Urinary bladder (tissue), 4 donors: ENCODE measurements around the gene ZMIZ2. TPM values are rescaled to one million over a fixed set of nuclear protein-coding genes. Genes with fewer than 3 reads are reported as not detected.

Experiments
- DNase-seq: peaks from one replicate; pipeline ENCODE4 v3.0.0-alpha.2; 2015; ENCODE audit errors: extremely low spot score
- H3K27ac ChIP-seq: one replicate; pipeline ENCODE4 v1.5.1; 2013; ENCODE audit warnings: low read depth, mild to moderate bottlenecking, moderate library complexity
- H3K36me3 ChIP-seq: one replicate; pipeline ENCODE4 v1.6.1; 2013; ENCODE audit warnings: mild to moderate bottlenecking, moderate library complexity; ENCODE audit not compliant: insufficient read depth
- H3K4me1 ChIP-seq: one replicate; pipeline ENCODE4 v1.6.1; 2013; ENCODE audit warnings: mild to moderate bottlenecking, moderate library complexity; ENCODE audit not compliant: insufficient read depth
- H3K4me3 ChIP-seq: one replicate; pipeline ENCODE4 v1.5.1; 2013; ENCODE audit warnings: low read depth, low read length
- WGBS: extraction: QIAGEN DNeasy Blood & Tissue Kit; methylation state at CpG from one replicate; pipeline ENCODE4 v1.1.7; 2013; 5-methylcytosine and 5-hydroxymethylcytosine counted together
- polyA plus RNA-seq: library from polyadenylated mRNA; stranded (reverse); fragments of 200-250 nt; gene quantifications from one replicate; pipeline ENCODE4 v1.2.3, GENCODE V29; 2013
- total RNA-seq: library from RNA; depleted of rRNA; stranded (reverse); fragments of >200 nt; gene quantifications from one replicate; pipeline ENCODE4 v1.2.3, GENCODE V29; 2014
- donor health status: healthy with polysubstance abuse.
- donor health status: healthy.

Gene ZMIZ2
- total and polyA plus RNA-seq, 2 donors: 13.3 to 36.7 TPM

DNA sequence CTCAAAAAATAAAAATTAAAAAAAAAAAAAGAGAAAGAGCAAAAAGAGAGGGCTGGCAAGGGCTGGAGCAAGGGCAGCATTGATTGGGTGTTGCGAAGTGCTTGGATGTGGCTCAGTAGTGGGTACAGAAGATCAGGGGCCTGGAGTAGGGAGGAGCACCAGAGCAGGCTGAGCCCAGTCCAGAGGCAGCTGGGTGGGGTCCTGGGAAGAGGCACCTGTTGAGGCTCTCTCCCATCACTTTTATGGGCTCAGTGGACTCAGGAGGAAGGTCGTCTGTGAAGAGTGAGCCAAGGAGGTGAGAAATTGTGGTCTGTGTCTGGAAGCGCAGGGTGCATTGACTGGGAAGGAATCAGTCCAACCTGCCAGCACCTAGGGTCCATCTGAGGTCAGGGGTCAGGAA lies 11.8 kb upstream of the ZMIZ2 start:
- Histone ChIP-seq H3K4me1 (no peaks in the 10 kb centered on the region), H3K4me3 (no peak overlapping the region), H3K27ac (no peak overlapping the region), H3K36me3 (no peaks in the 10 kb centered on the region)
- WGBS: 76% methylated on average over 3 of the region's 3 CpGs
- no peak for DNase-seq

- no peaks in the 10 kb centered on the region for H3K4me1 ChIP-seq
- 82% methylated on average over 4 of the region's 4 CpGs for WGBS
- no peaks in the 10 kb centered on the region for H3K36me3 ChIP-seq
- DNase-seq: no peak
- no peak overlapping the region for H3K4me3 ChIP-seq
- H3K27ac ChIP-seq: no peak overlapping the region
These were observed 10.5 kb upstream of the ZMIZ2 start for GRCh38 chr7:44738051-44738723.

- Histone ChIP-seq H3K4me1 (no peaks in the 10 kb centered on the region), H3K36me3 (no peaks in the 10 kb centered on the region), H3K4me3 (no peak overlapping the region), H3K27ac (no peak overlapping the region)
- 92% methylated on average over 23 of the region's 23 CpGs for WGBS
- no peak for DNase-seq
These were observed 9.6 kb upstream of the ZMIZ2 start for GRCh38 chr7:44738876-44739665.

DNA sequence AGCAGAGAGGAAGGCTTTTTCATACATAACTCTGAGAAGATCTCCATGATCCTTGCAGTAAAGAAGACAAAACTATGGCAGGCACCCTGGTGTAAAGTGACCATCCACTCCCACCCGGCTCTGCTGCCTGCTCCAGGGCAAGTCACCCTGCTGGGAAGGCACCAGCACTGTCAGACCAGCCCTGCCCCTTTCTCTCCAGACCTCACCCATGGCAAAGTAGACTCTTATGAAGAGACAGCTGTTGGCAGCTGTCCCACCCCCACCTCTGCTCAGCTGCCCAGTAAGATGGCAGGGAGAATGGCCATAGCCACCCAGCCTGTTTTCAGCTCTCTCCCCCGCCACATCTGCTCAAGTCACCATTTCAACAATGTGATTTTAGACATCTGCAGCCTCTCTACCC lies 8.6 kb upstream of the ZMIZ2 start:
- Histone ChIP-seq H3K36me3 (no peaks in the 10 kb centered on the region), H3K27ac (no peak overlapping the region), H3K4me1 (no peaks in the 10 kb centered on the region), H3K4me3 (no peak overlapping the region)
- WGBS: 86% methylated on average over 2 of the region's 2 CpGs
- no peak for DNase-seq

- Histone ChIP-seq H3K4me1 (no peaks in the 10 kb centered on the region), H3K4me3 (no peak overlapping the region), H3K36me3 (no peaks in the 10 kb centered on the region), H3K27ac (no peak overlapping the region)
- WGBS: 34% methylated on average over 1 of the region's 1 CpG
- no peak for DNase-seq
These were observed 4.9 kb upstream of the ZMIZ2 start for GRCh38 chr7:44743750-44744149.

- H3K4me3 ChIP-seq: peak overlapping the region; percentile 99
- 1% methylated on average over 58 of the region's 60 CpGs for WGBS
- no peak for DNase-seq
These were observed 493 bp downstream of the ZMIZ2 start for GRCh38 chr7:44748948-44749731.

DNA sequence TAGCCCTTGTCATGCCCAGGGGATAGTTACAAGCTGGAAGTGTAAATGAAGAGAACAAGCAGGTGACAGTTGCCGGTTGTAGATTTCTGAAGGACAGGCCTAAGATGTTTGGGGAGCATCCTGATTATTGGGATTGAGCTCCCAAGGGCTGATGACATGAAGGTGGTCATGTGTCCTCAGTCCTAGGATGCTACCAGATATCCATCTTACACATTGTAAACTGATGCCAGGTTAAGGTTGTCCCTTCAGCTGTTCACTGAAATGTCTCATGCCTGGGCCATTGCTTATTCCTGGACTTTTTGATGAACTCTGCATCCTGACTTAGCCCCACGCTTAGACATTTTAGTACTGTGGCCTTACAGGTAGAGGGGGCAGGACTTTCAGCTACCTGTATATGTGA lies 1.3 kb downstream of the ZMIZ2 start:
- Histone ChIP-seq H3K27ac (no peak overlapping the region), H3K4me1 (peaks cover 3% of the 10 kb centered on the region), H3K4me3 (no peak overlapping the region), H3K36me3 (no peaks in the 10 kb centered on the region)
- DNase-seq: no peak
- WGBS: 91% methylated on average over 2 of the region's 2 CpGs

More at GRCh38 chr7:44748948-44749731, 493 bp downstream of the ZMIZ2 start:
- Histone ChIP-seq H3K4me1 (peaks cover 3% of the 10 kb centered on the region), H3K27ac (peak overlapping the region; percentile 46), H3K36me3 (no peaks in the 10 kb centered on the region)

- DNase-seq: no peak
- Histone ChIP-seq H3K27ac (no peak overlapping the region), H3K4me1 (peaks cover 3% of the 10 kb centered on the region), H3K36me3 (no peaks in the 10 kb centered on the region), H3K4me3 (no peak overlapping the region)
- WGBS: 89% methylated on average over 3 of the region's 3 CpGs
These were observed 1.8 kb downstream of the ZMIZ2 start for GRCh38 chr7:44750424-44750823.

DNA sequence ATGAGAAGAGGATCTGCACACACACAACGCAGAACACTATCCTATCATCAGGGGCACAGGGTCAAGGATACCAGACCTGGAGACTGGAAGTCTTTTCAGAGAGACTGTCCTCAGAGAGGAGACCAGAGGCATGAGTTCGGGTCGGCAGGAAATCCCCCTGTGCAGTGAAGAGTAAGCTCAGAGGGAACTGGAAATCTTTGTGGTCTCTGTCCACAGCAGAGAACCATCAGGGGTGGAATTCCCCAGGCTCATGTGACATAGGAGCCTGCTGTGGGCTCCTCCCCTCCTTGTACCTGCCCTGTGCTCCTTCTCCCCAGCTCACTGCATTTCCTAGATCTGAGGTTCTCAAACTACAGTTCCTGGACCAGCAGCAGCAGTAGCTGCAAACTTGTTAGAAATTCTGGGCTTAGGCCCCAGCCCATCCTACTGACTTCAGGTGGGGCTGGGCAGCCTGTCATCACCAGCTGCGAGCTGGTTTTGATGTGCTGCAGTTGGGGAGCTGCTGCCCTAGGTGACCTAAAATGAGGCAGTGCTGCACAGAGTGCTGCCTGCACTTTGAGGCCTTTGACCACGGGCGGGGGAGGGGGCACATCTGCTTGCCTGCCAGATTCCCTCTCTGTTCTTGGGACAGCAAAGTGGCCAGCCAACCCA lies 2.4 kb downstream of the ZMIZ2 start:
- H3K27ac ChIP-seq: no peak overlapping the region
- H3K4me3 ChIP-seq: no peak overlapping the region
- no peak for DNase-seq
- H3K4me1 ChIP-seq: peaks cover 3% of the 10 kb centered on the region
- 55% methylated on average over 6 of the region's 6 CpGs for WGBS
- no peaks in the 10 kb centered on the region for H3K36me3 ChIP-seq

DNA sequence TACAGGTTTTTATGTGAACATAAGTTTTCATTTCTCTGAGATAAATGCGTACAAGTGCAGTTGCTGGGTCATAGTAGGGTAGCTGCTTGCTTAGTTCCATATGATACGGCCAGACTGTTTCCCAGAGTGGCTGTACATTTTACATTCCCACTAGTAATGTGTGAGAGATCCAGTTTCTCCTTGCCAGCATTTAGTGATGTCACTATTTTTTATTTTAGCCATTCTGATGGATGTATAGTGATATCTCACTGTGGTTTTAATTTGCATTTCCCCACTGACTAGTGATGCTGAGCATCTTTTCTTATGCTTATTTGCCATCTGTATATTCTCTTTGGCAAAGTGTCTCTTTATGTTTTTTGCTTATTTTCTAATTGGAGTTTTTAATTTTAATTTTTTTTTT lies 4.2 kb downstream of the ZMIZ2 start:
- 91% methylated on average over 2 of the region's 2 CpGs for WGBS
- Histone ChIP-seq H3K36me3 (no peaks in the 10 kb centered on the region), H3K4me1 (peaks cover 3% of the 10 kb centered on the region), H3K4me3 (no peak overlapping the region), H3K27ac (no peak overlapping the region)
- DNase-seq: no peak

DNA sequence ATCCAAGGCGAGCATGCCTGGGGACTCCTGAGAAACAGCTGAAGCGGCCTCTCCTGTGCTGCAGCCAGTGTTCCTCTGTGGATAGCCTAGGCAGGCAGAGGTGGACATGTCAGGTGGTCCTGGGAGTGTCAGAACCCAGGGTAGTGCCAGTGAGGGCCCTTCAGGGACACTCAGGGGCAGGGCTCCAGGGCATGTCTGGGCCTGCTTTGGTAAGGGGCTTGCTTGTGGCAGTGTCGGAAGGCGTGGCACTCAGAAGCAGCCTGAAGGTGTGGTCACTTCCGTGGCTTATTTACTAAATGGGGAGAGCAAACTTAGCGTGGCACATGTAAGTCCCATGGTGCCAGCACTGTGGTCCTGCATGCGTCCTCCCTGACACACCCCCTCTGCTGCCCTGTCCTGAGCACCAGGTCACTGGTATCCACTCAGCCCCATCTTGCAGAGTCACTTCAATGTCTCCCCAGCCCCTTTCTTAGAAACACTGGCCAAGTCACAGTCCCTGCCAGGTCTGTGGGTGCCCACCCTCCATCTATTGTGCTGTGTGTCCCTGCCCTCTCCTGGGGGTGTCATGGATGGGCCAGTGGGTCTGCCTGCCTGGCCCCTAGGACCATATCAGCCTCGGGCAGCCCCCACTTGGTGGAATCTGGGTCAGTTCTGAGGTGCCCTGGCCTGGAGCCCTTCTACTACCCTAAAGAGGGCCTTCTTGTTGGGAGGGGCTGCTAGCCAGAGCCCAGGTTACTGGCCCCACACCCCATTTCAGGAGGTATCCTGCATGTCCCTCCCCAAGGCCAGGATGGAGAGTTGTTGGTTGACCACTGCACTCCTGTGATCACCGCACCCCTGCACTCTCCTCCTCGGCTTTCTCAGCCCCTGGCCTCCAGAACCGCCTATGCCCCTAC lies 6.4 kb downstream of the ZMIZ2 start:
- Histone ChIP-seq H3K27ac (peak overlapping the region; percentile 54), H3K36me3 (peaks cover under 1% of the 10 kb centered on the region), H3K4me3 (no peak overlapping the region), H3K4me1 (peaks cover 3% of the 10 kb centered on the region)
- WGBS: 88% methylated on average over 11 of the region's 11 CpGs
- no peak for DNase-seq

DNA sequence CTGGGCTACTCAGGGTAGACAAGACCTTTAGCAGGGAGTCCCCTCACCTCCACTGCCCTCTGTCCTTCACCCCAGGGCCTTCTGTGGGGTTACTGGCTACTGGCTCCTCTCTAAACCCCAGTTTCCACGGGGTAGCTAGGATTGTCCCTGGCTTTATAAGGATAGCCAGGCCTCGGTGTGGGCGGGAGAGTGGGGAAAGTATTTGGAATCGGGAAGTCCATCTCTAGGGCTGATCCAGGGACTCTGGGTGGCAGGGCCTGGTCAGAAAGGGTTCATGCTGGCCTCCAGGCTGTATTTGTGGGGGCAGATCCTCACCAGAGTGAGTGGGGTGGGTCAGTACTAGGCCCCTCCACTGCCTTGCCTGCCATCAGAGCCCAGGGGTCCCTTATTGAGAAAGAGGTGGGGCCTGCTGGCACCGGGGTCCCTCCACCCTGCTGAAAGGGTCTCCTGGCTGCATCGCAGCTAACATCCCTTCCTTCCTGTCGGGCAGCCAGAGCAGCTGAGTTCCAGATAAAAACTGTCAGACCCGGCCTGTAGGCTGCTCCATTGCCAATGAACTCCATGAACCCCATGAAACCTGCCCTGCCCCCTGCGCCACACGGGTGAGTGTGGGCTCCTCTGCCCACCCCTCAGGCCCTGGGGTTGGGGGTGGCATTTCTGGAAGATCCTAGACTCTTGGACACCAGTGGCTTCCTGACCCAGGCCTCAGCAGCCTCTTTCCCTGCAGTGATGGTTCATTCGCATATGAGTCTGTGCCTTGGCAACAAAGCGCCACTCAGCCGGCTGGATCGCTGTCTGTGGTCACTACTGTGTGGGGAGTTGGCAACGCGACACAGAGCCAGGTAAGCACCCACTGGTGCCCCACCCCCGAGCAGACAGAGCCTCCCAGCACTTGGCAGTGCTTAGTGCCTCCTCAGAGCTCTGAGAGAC lies 7.3 kb downstream of the ZMIZ2 start:
- Histone ChIP-seq H3K36me3 (peaks cover 2% of the 10 kb centered on the region), H3K4me3 (no peak overlapping the region), H3K4me1 (no peaks in the 10 kb centered on the region), H3K27ac (peak overlapping the region; percentile 54)
- no peak for DNase-seq
- WGBS: 48% methylated on average over 17 of the region's 17 CpGs
